Vagina (tissue), 2 donors: Measurements from ENCODE around the gene RLBP1. TPM values are rescaled to one million over a fixed set of nuclear protein-coding genes. Genes with fewer than 3 reads are reported as not detected.

Source experiments
- DNase-seq, 2 donors: peaks; one replicate each; pipeline ENCODE4 v3.0.0-alpha.2; 2017; ENCODE audit errors: extremely low spot score in 2 of 2
- H3K27ac ChIP-seq: fragments of 200-600 bp; sonication (generic); one replicate; pipeline ENCODE4 v1.5.1; 2019
- H3K27me3 ChIP-seq: fragments of 200-600 bp; sonication (generic); one replicate; pipeline ENCODE4 v1.5.1; 2019
- H3K36me3 ChIP-seq, 2 donors: fragments of 200-600 bp; sonication (generic); one replicate each; pipeline ENCODE4 v1.5.1; 2017 to 2019
- H3K4me1 ChIP-seq: fragments of 200-600 bp; sonication (generic); one replicate; pipeline ENCODE4 v1.5.1; 2019
- H3K4me3 ChIP-seq, 2 donors: fragments of 200-600 bp; sonication (generic); 1 replicate in 1 of 2; 2 replicates in 1 of 2; pipeline ENCODE4 v1.5.1; 2016 to 2019
- H3K9me3 ChIP-seq: fragments of 200-600 bp; sonication (generic); one replicate; pipeline ENCODE4 v1.5.1; 2019
- CTCF ChIP-seq, 3 experiments: fragments of 450-650 bp in 2 of 3; fragments of 200-600 bp in 1 of 3; sonication (generic) in 1 of 3; IDR thresholded peaks; one replicate each; pipeline ENCODE4 v1.5.1; 2017 to 2019; ENCODE audit warnings: antibody characterized with exemption in 3 of 3, mild to moderate bottlenecking in 2 of 3, moderate library complexity in 2 of 3
- POLR2A ChIP-seq, 2 donors: fragments of 450-650 bp; IDR thresholded peaks; one replicate each; pipeline ENCODE4 v1.6.1; 2017; ENCODE audit warnings: antibody characterized with exemption in 2 of 2, mild to moderate bottlenecking in 2 of 2, moderate library complexity in 2 of 2
- POLR2AphosphoS5 ChIP-seq, 2 donors: sonication (generic); formaldehyde crosslinking; IDR thresholded peaks; one replicate each; pipeline ENCODE4 v1.9.0; 2017; ENCODE audit warnings: antibody characterized with exemption in 2 of 2, mild to moderate bottlenecking in 2 of 2, low read depth in 1 of 2; ENCODE audit not compliant: insufficient read depth in 1 of 2
- intact Hi-C: fragments of 100-400 bp; cut with DNase I; formaldehyde crosslinking; loops from one replicate; pipeline ENCODE4 v1.15.1; 2023
- total RNA-seq: library from RNA; depleted of rRNA; stranded (reverse); fragments of >200 nt; gene quantifications from one replicate; pipeline ENCODE4 v1.2.3, GENCODE V29; 2016

Gene RLBP1
- total RNA-seq, 1 donor from 2014 or later = not detected

- no peaks in the 10 kb centered on the region for H3K9me3 ChIP-seq
- H3K27me3 ChIP-seq = no peaks in the 10 kb centered on the region
- H3K4me1 ChIP-seq = peaks cover 4% of the 10 kb centered on the region
- intact Hi-C loops = loop anchor here (10.0 kb wide), 1 partner anchor 218 kb away; no protein-coding TSS in a partner anchor
- H3K36me3 ChIP-seq = no peaks in the 10 kb centered on the region
- no peak overlapping the region for H3K4me3 ChIP-seq
- no peak overlapping the region for H3K27ac ChIP-seq
- no peak for DNase-seq
- TF ChIP-seq CTCF (IDR thresholded peaks at IDR 0.05) = peak; percentile 80 to 98 (median 89)
- TF ChIP-seq POLR2AphosphoS5 (IDR thresholded peaks at IDR 0.05; ENCODE audit: insufficient read depth in 1 of 2, low read depth in 1 of 2) = no peak
- no peak for TF ChIP-seq POLR2A (IDR thresholded peaks at IDR 0.05)
Measured at GRCh38 chr15:89206908-89207331, 14.5 kb downstream of the RLBP1 start.

- Histone ChIP-seq H3K27ac (no peak overlapping the region), H3K27me3 (no peaks in the 10 kb centered on the region), H3K36me3 (no peaks in the 10 kb centered on the region), H3K4me3 (no peak overlapping the region), H3K9me3 (no peaks in the 10 kb centered on the region), H3K4me1 (peaks cover 4% of the 10 kb centered on the region)
- no peak for DNase-seq
- intact Hi-C loops = loop anchor here (10.0 kb wide), 1 partner anchor 219 kb away; no protein-coding TSS in a partner anchor
- no peak for TF ChIP-seq POLR2A (IDR thresholded peaks at IDR 0.05)
- no peak for TF ChIP-seq POLR2AphosphoS5 (IDR thresholded peaks at IDR 0.05; ENCODE audit: insufficient read depth in 1 of 2, low read depth in 1 of 2)
- TF ChIP-seq CTCF (IDR thresholded peaks at IDR 0.05) = no peak
Measured at GRCh38 chr15:89205991-89206585, 15.3 kb downstream of the RLBP1 start.

- DNase-seq = no peak
- TF ChIP-seq POLR2A (IDR thresholded peaks at IDR 0.05) = no peak
- TF ChIP-seq POLR2AphosphoS5 (IDR thresholded peaks at IDR 0.05; ENCODE audit: insufficient read depth in 1 of 2, low read depth in 1 of 2) = no peak
- no peak for TF ChIP-seq CTCF (IDR thresholded peaks at IDR 0.05)
- intact Hi-C loops = loop anchor here (10.0 kb wide), 1 partner anchor 221 kb away; no protein-coding TSS in a partner anchor
- Histone ChIP-seq H3K4me1 (peaks cover 13% of the 10 kb centered on the region), H3K27me3 (no peaks in the 10 kb centered on the region), H3K4me3 (no peak overlapping the region), H3K9me3 (no peaks in the 10 kb centered on the region), H3K27ac (no peak overlapping the region), H3K36me3 (peaks cover 0 to 10% of the 10 kb centered on the region in 2 donors)
Measured at GRCh38 chr15:89203705-89204273, 17.6 kb downstream of the RLBP1 start.

- TF ChIP-seq POLR2A (IDR thresholded peaks at IDR 0.05) (no peak), POLR2AphosphoS5 (IDR thresholded peaks at IDR 0.05; ENCODE audit: insufficient read depth in 1 of 2, low read depth in 1 of 2) (no peak), CTCF (IDR thresholded peaks at IDR 0.05) (no peak)
- H3K9me3 ChIP-seq = no peaks in the 10 kb centered on the region
- no peak overlapping the region for H3K27ac ChIP-seq
- DNase-seq = no peak
- H3K36me3 ChIP-seq = peaks cover 0 to 10% of the 10 kb centered on the region in 2 donors
- no peaks in the 10 kb centered on the region for H3K27me3 ChIP-seq
- peaks cover 22% of the 10 kb centered on the region for H3K4me1 ChIP-seq
- H3K4me3 ChIP-seq = no peak overlapping the region
- intact Hi-C loops = loop anchor here (10.0 kb wide), 1 partner anchor 223 kb away; no protein-coding TSS in a partner anchor
Measured at GRCh38 chr15:89201465-89202005, 19.8 kb downstream of the RLBP1 start.
